HG03575 (cell line): ENCODE results near the gene HSD3B1.
"Not testable (repeated sequence)": the region's sequence is repeated elsewhere in the genome, so short reads cannot be mapped to it uniquely, and the experiment has no call there.

ENCODE experiments used
- ATAC-seq: cut with Tn5 transposase; IDR thresholded peaks from one replicate; pipeline ENCODE4 v1.9.1; 2021; ENCODE audit not compliant: unreplicated experiment, insufficient number of reproducible peaks, low FRiP score; ENCODE audit errors: extremely low read depth

Gene HSD3B1

GRCh38 chr1:119549719-119550132 lies 42.7 kb downstream of the HSD3B1 start:
- ATAC-seq = no peak

- ATAC-seq = no peak
These were observed 43.4 kb downstream of the HSD3B1 start for GRCh38 chr1:119550381-119550780.

- ATAC-seq = no peak
These were observed 44.2 kb downstream of the HSD3B1 start for GRCh38 chr1:119551218-119551617.

- not testable (repeated sequence) for ATAC-seq
These were observed 45.6 kb downstream of the HSD3B1 start for GRCh38 chr1:119552656-119553055.

GRCh38 chr1:119553302-119554071 lies 46.5 kb downstream of the HSD3B1 start:
- ATAC-seq = not testable (repeated sequence)

- ATAC-seq = no peak
These were observed 47.2 kb downstream of the HSD3B1 start for GRCh38 chr1:119554183-119554582.

GRCh38 chr1:119556423-119556822 lies 49.4 kb downstream of the HSD3B1 start:
- no peak for ATAC-seq

- not testable (repeated sequence) for ATAC-seq
These were observed 53.4 kb downstream of the HSD3B1 start for GRCh38 chr1:119560402-119560801.

GRCh38 chr1:119564548-119564947 lies 57.5 kb downstream of the HSD3B1 start:
- ATAC-seq = no peak
